OCI-LY1 (cell line): Measurements from ENCODE around the gene ASS1.

ENCODE experiments used
- CTCF ChIP-seq: fragments of 200-600 bp; sonication (generic), shearing (Covaris generic); IDR thresholded peaks from 2 replicates; pipeline ENCODE4 v1.5.1; 2017; ENCODE audit warnings: mild to moderate bottlenecking, antibody characterized with exemption, low read length, moderate library complexity, mixed read lengths
- EZH2 ChIP-seq: fragments of 200-600 bp; sonication (generic), shearing (Covaris generic); IDR thresholded peaks from 2 replicates; pipeline ENCODE4 v1.8.0; 2017; ENCODE audit warnings: borderline replicate concordance, mixed run types, mild to moderate bottlenecking, antibody characterized with exemption, low read length, moderate library complexity, mixed read lengths

- TF ChIP-seq CTCF: no peak
- TF ChIP-seq EZH2: no peak
Measured at GRCh38 chr9:130421154-130421801, 23.5 kb upstream of the ASS1 start.
